ENCODE data around the gene SLC9A9. TPM values are rescaled to one million over a fixed set of nuclear protein-coding genes. Genes with fewer than 3 reads are reported as not detected.

SLC9A9 gene
- total and polyA plus RNA-seq, 10 of the 15 experiments (the other 5 are each of a cell fraction or from before 2014, with no cell fraction given), result 3.5 to 14.2 (median 9.3) TPM

DNA sequence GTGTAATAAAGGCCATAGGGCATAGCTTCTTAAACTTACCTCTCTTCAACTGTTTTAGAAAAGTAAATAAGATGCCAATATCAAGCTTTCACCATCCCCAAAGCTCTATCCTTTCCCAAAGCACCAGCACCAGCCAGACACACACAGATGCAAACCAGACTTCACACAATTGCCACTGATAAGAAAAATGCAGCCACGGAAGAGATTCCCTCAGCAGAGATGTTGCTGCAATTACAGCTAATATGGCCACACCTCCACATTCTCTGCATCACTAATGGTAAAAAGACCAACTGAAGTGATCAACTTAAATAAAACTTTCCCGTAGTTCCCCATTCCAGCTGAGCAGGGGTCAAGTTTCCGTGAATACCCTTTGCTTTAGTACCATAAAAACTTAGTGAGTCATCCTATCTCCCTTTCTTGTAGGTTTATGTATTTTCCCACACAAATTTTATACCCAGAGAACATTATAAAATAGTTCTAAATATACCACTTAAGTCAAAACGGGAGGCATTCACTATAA lies 64.4 kb downstream of the SLC9A9 start:
- Histone ChIP-seq H3K79me2 (ENCODE audit: control insufficient read depth, insufficient read depth, low read length) (no peaks in the 10 kb centered on the region), H3K27me3 (replicated peaks in 1 of 2; ENCODE audit: control insufficient read depth in 2 of 2, insufficient read depth in 2 of 2, low read length in 1 of 2) (no peaks in the 10 kb centered on the region), H3K4me1 (ENCODE audit: control insufficient read depth, insufficient read depth, low read length) (no peaks in the 10 kb centered on the region), H3K4me2 (ENCODE audit: control insufficient read depth, insufficient read depth) (no peak overlapping the region), H3K27ac (ENCODE audit: control insufficient read depth, insufficient read depth) (no peak overlapping the region), H3K9ac (ENCODE audit: control insufficient read depth, insufficient read depth, low read length) (no peak overlapping the region), H4K20me1 (ENCODE audit: control insufficient read depth, insufficient read depth) (no peaks in the 10 kb centered on the region), H3K36me3 (ENCODE audit: control insufficient read depth in 2 of 2, insufficient read depth in 2 of 2, low read length in 1 of 2) (no peaks in the 10 kb centered on the region), H3K4me3 (no peak overlapping the region), H3K9me3 (replicated peaks; ENCODE audit: control insufficient read depth, insufficient read depth, low read length) (no peaks in the 10 kb centered on the region; the same call in 2 of the 3 replicates), H2AFZ (ENCODE audit: control insufficient read depth, low read depth, low read length) (no peak overlapping the region)
- FAIRE-seq (no peak), DNase-seq (ENCODE audit: low read depth, low spot score) (no peak), ATAC-seq (no peak)
- intact Hi-C loops (cut with micrococcal nuclease; ENCODE audit: unreplicated experiment), result no loop called here
- no TSS peak for BruUV-seq (replicated peaks)
- ChIA-PET CTCF (interaction anchor here (0.9 kb wide), 1 partner anchor 11 kb away, joined by 3 read pairs; no protein-coding TSS in a partner anchor), SMC1A (ENCODE audit: uncharacterized antibody, unreplicated experiment) (no interaction called here), RAD21 (ENCODE audit: unreplicated experiment) (no interaction called here), POLR2A (no interaction called here)
- in situ Hi-C loops (cut with MboI), result no loop called here
- TF ChIP-seq, protein P1, sequence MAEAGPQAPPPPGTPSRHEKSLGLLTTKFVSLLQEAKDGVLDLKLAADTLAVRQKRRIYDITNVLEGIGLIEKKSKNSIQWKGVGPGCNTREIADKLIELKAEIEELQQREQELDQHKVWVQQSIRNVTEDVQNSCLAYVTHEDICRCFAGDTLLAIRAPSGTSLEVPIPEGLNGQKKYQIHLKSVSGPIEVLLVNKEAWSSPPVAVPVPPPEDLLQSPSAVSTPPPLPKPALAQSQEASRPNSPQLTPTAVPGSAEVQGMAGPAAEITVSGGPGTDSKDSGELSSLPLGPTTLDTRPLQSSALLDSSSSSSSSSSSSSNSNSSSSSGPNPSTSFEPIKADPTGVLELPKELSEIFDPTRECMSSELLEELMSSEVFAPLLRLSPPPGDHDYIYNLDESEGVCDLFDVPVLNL (IDR thresholded peaks at IDR 0.05; ENCODE audit: low read depth, low read length), result no peak
- TF ChIP-seq, protein P2, sequence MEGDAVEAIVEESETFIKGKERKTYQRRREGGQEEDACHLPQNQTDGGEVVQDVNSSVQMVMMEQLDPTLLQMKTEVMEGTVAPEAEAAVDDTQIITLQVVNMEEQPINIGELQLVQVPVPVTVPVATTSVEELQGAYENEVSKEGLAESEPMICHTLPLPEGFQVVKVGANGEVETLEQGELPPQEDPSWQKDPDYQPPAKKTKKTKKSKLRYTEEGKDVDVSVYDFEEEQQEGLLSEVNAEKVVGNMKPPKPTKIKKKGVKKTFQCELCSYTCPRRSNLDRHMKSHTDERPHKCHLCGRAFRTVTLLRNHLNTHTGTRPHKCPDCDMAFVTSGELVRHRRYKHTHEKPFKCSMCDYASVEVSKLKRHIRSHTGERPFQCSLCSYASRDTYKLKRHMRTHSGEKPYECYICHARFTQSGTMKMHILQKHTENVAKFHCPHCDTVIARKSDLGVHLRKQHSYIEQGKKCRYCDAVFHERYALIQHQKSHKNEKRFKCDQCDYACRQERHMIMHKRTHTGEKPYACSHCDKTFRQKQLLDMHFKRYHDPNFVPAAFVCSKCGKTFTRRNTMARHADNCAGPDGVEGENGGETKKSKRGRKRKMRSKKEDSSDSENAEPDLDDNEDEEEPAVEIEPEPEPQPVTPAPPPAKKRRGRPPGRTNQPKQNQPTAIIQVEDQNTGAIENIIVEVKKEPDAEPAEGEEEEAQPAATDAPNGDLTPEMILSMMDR (IDR thresholded peaks at IDR 0.05 in 2 of 3, conservative IDR thresholded peaks at IDR 0.05 in 1 of 3; ENCODE audit: control insufficient read depth in 2 of 3, extremely low read depth in 1 of 3, insufficient read depth in 1 of 3, low read depth in 3 of 3, low read length in 3 of 3), result no peak
- TF ChIP-seq CREM (IDR thresholded peaks at IDR 0.05; ENCODE audit: low read depth), result no peak
- TF ChIP-seq, protein P3, sequence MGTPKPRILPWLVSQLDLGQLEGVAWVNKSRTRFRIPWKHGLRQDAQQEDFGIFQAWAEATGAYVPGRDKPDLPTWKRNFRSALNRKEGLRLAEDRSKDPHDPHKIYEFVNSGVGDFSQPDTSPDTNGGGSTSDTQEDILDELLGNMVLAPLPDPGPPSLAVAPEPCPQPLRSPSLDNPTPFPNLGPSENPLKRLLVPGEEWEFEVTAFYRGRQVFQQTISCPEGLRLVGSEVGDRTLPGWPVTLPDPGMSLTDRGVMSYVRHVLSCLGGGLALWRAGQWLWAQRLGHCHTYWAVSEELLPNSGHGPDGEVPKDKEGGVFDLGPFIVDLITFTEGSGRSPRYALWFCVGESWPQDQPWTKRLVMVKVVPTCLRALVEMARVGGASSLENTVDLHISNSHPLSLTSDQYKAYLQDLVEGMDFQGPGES (IDR thresholded peaks at IDR 0.05), result no peak
- TF ChIP-seq NR2F1 (conservative IDR thresholded peaks at IDR 0.05), result no peak
- TF ChIP-seq FOXK2 (IDR thresholded peaks at IDR 0.05), result no peak
- WGBS (ENCODE audit: insufficient coverage, insufficient replicate concordance, low lambda C conversion rate, missing lambda C conversion rate), result 72% methylated on average over 4 of the region's 4 CpGs
